Measurements from ENCODE around the gene LMTK3. TPM values are rescaled to one million over a fixed set of nuclear protein-coding genes. Genes with fewer than 3 reads are reported as not detected.

LMTK3 gene
- polyA plus RNA-seq, 1 experiment, result 0.25 TPM

- no peak overlapping the region for H3K27ac ChIP-seq (ENCODE audit: low read depth, low read length)
- no peak for TF ChIP-seq CTCF (IDR thresholded peaks at IDR 0.05; ENCODE audit: low read depth, low read length)
- no peak for DNase-seq (ENCODE audit: low read depth, low spot score)
- H3K9me3 ChIP-seq (ENCODE audit: control insufficient read depth, insufficient read depth, low read length), result peaks cover 6% of the 10 kb centered on the region; the same call in 1 of the 2 replicates
- POLR2A ChIA-PET, result no interaction called here
- no peak overlapping the region for H3K4me3 ChIP-seq (ENCODE audit: low read depth, low read length)
- H3K27me3 ChIP-seq (ENCODE audit: control insufficient read depth, insufficient read depth, low read length), result peaks cover 38% of the 10 kb centered on the region
- CTCF ChIA-PET, result interaction anchor here (0.6 to 1.3 kb wide), 3 partner anchors 79 to 82 kb away, joined by 3 to 6 read pairs (median 3); no protein-coding TSS in a partner anchor
These were observed 9.9 kb downstream of the LMTK3 start for GRCh38 chr19:48501494-48502349.

- Histone ChIP-seq H3K4me3 (ENCODE audit: low read depth, low read length) (no peak overlapping the region), H3K9me3 (ENCODE audit: control insufficient read depth, insufficient read depth, low read length) (peaks cover 6% of the 10 kb centered on the region; the same call in 1 of the 2 replicates), H3K27me3 (ENCODE audit: control insufficient read depth, insufficient read depth, low read length) (peaks cover 38% of the 10 kb centered on the region), H3K27ac (ENCODE audit: low read depth, low read length) (no peak overlapping the region)
- ChIA-PET POLR2A (no interaction called here), CTCF (interaction anchor here (0.6 to 1.3 kb wide), 2 partner anchors 80 to 83 kb away, joined by 3 to 6 read pairs; no protein-coding TSS in a partner anchor)
- DNase-seq (ENCODE audit: low read depth, low spot score), result no peak
- TF ChIP-seq CTCF (IDR thresholded peaks at IDR 0.05; ENCODE audit: low read depth, low read length), result no peak
These were observed 10.7 kb downstream of the LMTK3 start for GRCh38 chr19:48500830-48501493.

- CTCF ChIA-PET, result no interaction called here
- DNase-seq (ENCODE audit: low read depth, low spot score), result no peak
- TF ChIP-seq CTCF (IDR thresholded peaks at IDR 0.05; ENCODE audit: low read depth, low read length), result no peak
These were observed 12.1 kb downstream of the LMTK3 start for GRCh38 chr19:48499316-48500090.

GRCh38 chr19:48498595-48499311 lies 12.9 kb downstream of the LMTK3 start:
- POLR2A ChIA-PET, result interaction anchor here (0.6 kb wide), 1 partner anchor 1071 kb away, joined by 3 read pairs; no protein-coding TSS in a partner anchor
- Histone ChIP-seq H3K27ac (ENCODE audit: low read depth, low read length) (no peak overlapping the region), H3K27me3 (ENCODE audit: control insufficient read depth, insufficient read depth, low read length) (peaks cover 38% of the 10 kb centered on the region), H3K9me3 (ENCODE audit: control insufficient read depth, insufficient read depth, low read length) (peaks cover 6% of the 10 kb centered on the region; the same call in 1 of the 2 replicates), H3K4me3 (ENCODE audit: low read depth, low read length) (no peak overlapping the region)
- CTCF ChIA-PET, result no interaction called here
- TF ChIP-seq CTCF (IDR thresholded peaks at IDR 0.05; ENCODE audit: low read depth, low read length), result no peak
- no peak for DNase-seq (ENCODE audit: low read depth, low spot score)

More at GRCh38 chr19:48499316-48500090, 12.1 kb downstream of the LMTK3 start:
- POLR2A ChIA-PET, result interaction anchor here (0.6 kb wide), 1 partner anchor 1072 kb away, joined by 3 read pairs; no protein-coding TSS in a partner anchor
- Histone ChIP-seq H3K9me3 (ENCODE audit: control insufficient read depth, insufficient read depth, low read length) (peaks cover 6% of the 10 kb centered on the region; the same call in 1 of the 2 replicates), H3K27ac (ENCODE audit: low read depth, low read length) (no peak overlapping the region), H3K4me3 (ENCODE audit: low read depth, low read length) (no peak overlapping the region), H3K27me3 (ENCODE audit: control insufficient read depth, insufficient read depth, low read length) (peaks cover 38% of the 10 kb centered on the region)
